HepG2 (cell line): ENCODE data around the gene PHB1. TPM values are rescaled to one million over a fixed set of nuclear protein-coding genes. Genes with fewer than 3 reads are reported as not detected.
A peak's percentile ranks its signal among the peaks of the same experiment; 100 is the strongest.
"Not testable (repeated sequence)": the region's sequence is repeated elsewhere in the genome, so short reads cannot be mapped to it uniquely, and the experiment has no call there.

Experiments
- HMG20A ChIP-seq: IDR thresholded peaks from 2 replicates; pipeline ENCODE4 v1.6.1; 2016; ENCODE audit warnings: borderline replicate concordance
- SOX13 ChIP-seq, 3 experiments: fragments of 450-650 bp in 1 of 3; sonication (generic) in 1 of 3; formaldehyde crosslinking in 1 of 3; IDR thresholded peaks in 2 of 3; conservative IDR thresholded peaks in 1 of 3; 2 replicates each; pipeline versions ENCODE4 v1.5.0 to v1.6.1; 2016 to 2020; ENCODE audit warnings: antibody characterized with exemption in 1 of 3, mild to moderate bottlenecking in 1 of 3, missing compliant biosample characterization in 1 of 3, missing genetic modification reagents in 1 of 3, moderate library complexity in 1 of 3
- SOX5 ChIP-seq: IDR thresholded peaks from 2 replicates; pipeline ENCODE4 v1.6.1; 2016; ENCODE audit warnings: borderline replicate concordance
- TBX2 ChIP-seq: sonication (generic); formaldehyde crosslinking; IDR thresholded peaks from 2 replicates; pipeline ENCODE4 v1.5.0; 2020; ENCODE audit warnings: missing genetic modification reagents, mild to moderate bottlenecking, borderline replicate concordance
- TGIF2 ChIP-seq: IDR thresholded peaks from 2 replicates; pipeline ENCODE4 v1.6.1; 2016; ENCODE audit warnings: control low read depth, missing compliant biosample characterization
- ZFP90 ChIP-seq: sonication (generic); formaldehyde crosslinking; IDR thresholded peaks from 2 replicates; pipeline ENCODE4 v1.8.0; 2022; ENCODE audit warnings: missing genetic modification reagents, mild to moderate bottlenecking, inconsistent platforms, borderline replicate concordance
- ZNF264 ChIP-seq: sonication (generic); formaldehyde crosslinking; IDR thresholded peaks from 2 replicates; pipeline ENCODE4 v1.4.0; 2020; ENCODE audit warnings: missing genetic modification reagents
- ZNF557 ChIP-seq: sonication (generic); formaldehyde crosslinking; IDR thresholded peaks from 2 replicates; pipeline ENCODE4 v1.4.0; 2020; ENCODE audit warnings: missing genetic modification reagents
- polyA plus RNA-seq, 8 experiments: library from polyadenylated mRNA; depleted of rRNA in 3 of 8; stranded (reverse) in 7 of 8; unstranded in 1 of 8; fragments of >200 nt; fragmentation: Illumina TruSeq in 4 of 8; extraction: Trizol in 4 of 8; gene quantifications; 2 replicates each; pipeline versions ENCODE4 v1.2.1 to v1.2.3, GENCODE V29; 2011 to 2016; ENCODE audit warnings: low read depth in 4 of 8, missing spikeins in 1 of 8, mixed read lengths in 1 of 8; ENCODE audit not compliant: insufficient read depth in 1 of 8
- total RNA-seq, 5 experiments: library from RNA; depleted of rRNA; stranded (reverse); fragments of >200 nt; fragmentation: Illumina TruSeq; extraction: Trizol; gene quantifications; 2 replicates each; pipeline ENCODE4 v1.2.3, GENCODE V29; 2016; ENCODE audit warnings: low read depth in 1 of 5
- TF ChIP-seq, protein P1 (sequence below): IDR thresholded peaks from 2 replicates; pipeline ENCODE4 v1.6.1; 2012; ENCODE audit warnings: inconsistent platforms
- TF ChIP-seq, protein P2 (sequence below): sonication (generic); formaldehyde crosslinking; IDR thresholded peaks from 2 replicates; pipeline ENCODE4 v1.5.1; 2020; ENCODE audit warnings: mild to moderate bottlenecking, missing genetic modification reagents, moderate library complexity
- TF ChIP-seq, protein P3 (sequence below), 2 experiments: sonication (generic) in 1 of 2; formaldehyde crosslinking in 1 of 2; IDR thresholded peaks; 2 replicates each; pipeline versions ENCODE4 v1.4.0 to v1.6.1; 2016 to 2020; ENCODE audit warnings: borderline replicate concordance in 1 of 2, low read depth in 1 of 2, mild to moderate bottlenecking in 1 of 2, missing genetic modification reagents in 1 of 2
- TF ChIP-seq, protein P4 (sequence below): sonication (generic); formaldehyde crosslinking; IDR thresholded peaks from 2 replicates; pipeline ENCODE4 v1.5.0; 2020; ENCODE audit warnings: mild to moderate bottlenecking, missing genetic modification reagents, borderline replicate concordance

The PHB1 gene
- total and polyA plus RNA-seq, 2 of the 13 experiments (the other 11 are each of a cell fraction or from before 2014, with no cell fraction given): 515 to 688 TPM

DNA sequence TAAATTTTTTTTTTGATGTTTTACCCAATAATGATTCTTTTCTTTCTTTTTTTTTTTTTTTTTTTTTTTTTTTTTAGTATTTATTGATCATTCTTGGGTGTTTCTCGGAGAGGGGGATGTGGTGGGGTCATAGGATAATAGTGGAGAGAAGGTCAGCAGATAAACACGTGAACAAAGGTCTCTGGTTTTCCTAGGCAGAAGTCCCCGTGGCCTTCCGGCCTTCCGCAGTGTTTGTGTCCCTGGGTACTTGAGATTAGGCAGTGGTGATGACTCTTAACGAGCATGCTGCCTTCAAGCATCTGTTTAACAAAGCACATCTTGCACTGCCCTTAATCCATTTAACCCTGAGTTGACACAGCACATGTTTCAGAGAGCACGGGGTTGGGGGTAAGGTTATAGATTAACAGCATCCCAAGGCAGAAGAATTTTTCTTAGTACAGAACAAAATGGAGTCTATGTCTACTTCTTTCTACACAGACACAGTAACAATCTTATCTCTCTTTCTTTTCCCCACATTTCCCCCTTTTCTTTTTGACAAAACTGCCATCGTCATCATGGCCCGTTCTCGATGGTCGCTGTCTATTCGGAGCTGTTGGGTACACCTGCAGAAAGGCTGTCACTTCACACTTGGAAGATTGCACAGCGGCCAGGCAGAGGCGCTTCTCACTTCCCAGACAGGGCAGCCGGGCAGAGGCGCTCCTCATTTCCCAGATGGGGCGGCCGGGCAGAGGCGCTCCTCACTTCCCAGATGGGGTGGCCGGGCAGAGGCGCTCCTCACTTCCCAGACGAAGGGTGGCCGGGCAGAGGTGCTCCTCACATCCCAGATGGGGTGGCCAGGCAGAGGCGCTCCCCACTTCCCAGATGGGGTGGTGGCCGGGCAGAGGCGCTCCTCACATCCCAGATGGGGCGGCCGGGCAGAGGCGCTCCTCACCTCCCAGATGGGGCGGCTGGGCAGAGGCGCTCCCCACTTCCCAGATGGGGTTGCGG is 4.4 kb upstream of the PHB1 start (continued):
- not testable (repeated sequence) for TF ChIP-seq SOX13 (IDR thresholded peaks at IDR 0.05)
- TF ChIP-seq SOX13 (CRISPR knock-in tag; conservative IDR thresholded peaks at IDR 0.05 in 1 of 2, IDR thresholded peaks at IDR 0.05 in 1 of 2) (peak in 1 of 2 experiments; percentile 88; a peak in 2 of 4 replicates), ZFP90 (0 out of 2 replicates have a peak, but pooled peaks have one; percentile 60), TBX2 (CRISPR knock-in tag) (peak; percentile 75), ZNF557 (CRISPR knock-in tag) (0 out of 2 replicates have a peak, but pooled peaks have one; percentile 37), SOX5 (peak; percentile 82; the same call in 1 of the 2 replicates), TGIF2 (CRISPR knock-in tag) (peak; percentile 33; the same call in 1 of the 2 replicates), ZNF264 (CRISPR knock-in tag) (0 out of 2 replicates have a peak, but pooled peaks have one; percentile 71), HMG20A (peak; percentile 38; the same call in 1 of the 2 replicates)
- TF ChIP-seq, protein P1, sequence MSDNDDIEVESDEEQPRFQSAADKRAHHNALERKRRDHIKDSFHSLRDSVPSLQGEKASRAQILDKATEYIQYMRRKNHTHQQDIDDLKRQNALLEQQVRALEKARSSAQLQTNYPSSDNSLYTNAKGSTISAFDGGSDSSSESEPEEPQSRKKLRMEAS: peak; percentile 26
- TF ChIP-seq, protein P2, sequence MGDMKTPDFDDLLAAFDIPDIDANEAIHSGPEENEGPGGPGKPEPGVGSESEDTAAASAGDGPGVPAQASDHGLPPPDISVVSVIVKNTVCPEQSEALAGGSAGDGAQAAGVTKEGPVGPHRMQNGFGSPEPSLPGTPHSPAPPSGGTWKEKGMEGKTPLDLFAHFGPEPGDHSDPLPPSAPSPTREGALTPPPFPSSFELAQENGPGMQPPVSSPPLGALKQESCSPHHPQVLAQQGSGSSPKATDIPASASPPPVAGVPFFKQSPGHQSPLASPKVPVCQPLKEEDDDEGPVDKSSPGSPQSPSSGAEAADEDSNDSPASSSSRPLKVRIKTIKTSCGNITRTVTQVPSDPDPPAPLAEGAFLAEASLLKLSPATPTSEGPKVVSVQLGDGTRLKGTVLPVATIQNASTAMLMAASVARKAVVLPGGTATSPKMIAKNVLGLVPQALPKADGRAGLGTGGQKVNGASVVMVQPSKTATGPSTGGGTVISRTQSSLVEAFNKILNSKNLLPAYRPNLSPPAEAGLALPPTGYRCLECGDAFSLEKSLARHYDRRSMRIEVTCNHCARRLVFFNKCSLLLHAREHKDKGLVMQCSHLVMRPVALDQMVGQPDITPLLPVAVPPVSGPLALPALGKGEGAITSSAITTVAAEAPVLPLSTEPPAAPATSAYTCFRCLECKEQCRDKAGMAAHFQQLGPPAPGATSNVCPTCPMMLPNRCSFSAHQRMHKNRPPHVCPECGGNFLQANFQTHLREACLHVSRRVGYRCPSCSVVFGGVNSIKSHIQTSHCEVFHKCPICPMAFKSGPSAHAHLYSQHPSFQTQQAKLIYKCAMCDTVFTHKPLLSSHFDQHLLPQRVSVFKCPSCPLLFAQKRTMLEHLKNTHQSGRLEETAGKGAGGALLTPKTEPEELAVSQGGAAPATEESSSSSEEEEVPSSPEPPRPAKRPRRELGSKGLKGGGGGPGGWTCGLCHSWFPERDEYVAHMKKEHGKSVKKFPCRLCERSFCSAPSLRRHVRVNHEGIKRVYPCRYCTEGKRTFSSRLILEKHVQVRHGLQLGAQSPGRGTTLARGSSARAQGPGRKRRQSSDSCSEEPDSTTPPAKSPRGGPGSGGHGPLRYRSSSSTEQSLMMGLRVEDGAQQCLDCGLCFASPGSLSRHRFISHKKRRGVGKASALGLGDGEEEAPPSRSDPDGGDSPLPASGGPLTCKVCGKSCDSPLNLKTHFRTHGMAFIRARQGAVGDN: peak; percentile 46
- TF ChIP-seq, protein P3, sequence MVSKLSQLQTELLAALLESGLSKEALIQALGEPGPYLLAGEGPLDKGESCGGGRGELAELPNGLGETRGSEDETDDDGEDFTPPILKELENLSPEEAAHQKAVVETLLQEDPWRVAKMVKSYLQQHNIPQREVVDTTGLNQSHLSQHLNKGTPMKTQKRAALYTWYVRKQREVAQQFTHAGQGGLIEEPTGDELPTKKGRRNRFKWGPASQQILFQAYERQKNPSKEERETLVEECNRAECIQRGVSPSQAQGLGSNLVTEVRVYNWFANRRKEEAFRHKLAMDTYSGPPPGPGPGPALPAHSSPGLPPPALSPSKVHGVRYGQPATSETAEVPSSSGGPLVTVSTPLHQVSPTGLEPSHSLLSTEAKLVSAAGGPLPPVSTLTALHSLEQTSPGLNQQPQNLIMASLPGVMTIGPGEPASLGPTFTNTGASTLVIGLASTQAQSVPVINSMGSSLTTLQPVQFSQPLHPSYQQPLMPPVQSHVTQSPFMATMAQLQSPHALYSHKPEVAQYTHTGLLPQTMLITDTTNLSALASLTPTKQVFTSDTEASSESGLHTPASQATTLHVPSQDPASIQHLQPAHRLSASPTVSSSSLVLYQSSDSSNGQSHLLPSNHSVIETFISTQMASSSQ (IDR thresholded peaks at IDR 0.05; ENCODE audit: low read depth): peak; percentile 65
- TF ChIP-seq, protein P3 (CRISPR knock-in tag; IDR thresholded peaks at IDR 0.05; ENCODE audit: borderline replicate concordance): peak; percentile 77; the same call in 1 of the 2 replicates
- TF ChIP-seq, protein P4, sequence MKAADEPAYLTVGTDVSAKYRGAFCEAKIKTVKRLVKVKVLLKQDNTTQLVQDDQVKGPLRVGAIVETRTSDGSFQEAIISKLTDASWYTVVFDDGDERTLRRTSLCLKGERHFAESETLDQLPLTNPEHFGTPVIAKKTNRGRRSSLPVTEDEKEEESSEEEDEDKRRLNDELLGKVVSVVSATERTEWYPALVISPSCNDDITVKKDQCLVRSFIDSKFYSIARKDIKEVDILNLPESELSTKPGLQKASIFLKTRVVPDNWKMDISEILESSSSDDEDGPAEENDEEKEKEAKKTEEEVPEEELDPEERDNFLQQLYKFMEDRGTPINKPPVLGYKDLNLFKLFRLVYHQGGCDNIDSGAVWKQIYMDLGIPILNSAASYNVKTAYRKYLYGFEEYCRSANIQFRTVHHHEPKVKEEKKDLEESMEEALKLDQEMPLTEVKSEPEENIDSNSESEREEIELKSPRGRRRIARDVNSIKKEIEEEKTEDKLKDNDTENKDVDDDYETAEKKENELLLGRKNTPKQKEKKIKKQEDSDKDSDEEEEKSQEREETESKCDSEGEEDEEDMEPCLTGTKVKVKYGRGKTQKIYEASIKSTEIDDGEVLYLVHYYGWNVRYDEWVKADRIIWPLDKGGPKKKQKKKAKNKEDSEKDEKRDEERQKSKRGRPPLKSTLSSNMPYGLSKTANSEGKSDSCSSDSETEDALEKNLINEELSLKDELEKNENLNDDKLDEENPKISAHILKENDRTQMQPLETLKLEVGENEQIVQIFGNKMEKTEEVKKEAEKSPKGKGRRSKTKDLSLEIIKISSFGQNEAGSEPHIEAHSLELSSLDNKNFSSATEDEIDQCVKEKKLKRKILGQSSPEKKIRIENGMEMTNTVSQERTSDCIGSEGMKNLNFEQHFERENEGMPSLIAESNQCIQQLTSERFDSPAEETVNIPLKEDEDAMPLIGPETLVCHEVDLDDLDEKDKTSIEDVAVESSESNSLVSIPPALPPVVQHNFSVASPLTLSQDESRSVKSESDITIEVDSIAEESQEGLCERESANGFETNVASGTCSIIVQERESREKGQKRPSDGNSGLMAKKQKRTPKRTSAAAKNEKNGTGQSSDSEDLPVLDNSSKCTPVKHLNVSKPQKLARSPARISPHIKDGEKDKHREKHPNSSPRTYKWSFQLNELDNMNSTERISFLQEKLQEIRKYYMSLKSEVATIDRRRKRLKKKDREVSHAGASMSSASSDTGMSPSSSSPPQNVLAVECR (CRISPR knock-in tag): peak; percentile 51; the same call in 1 of the 2 replicates
